ENCODE results near the gene YES1. TPM values are rescaled to one million over a fixed set of nuclear protein-coding genes. Genes with fewer than 3 reads are reported as not detected.

The YES1 gene
- total and polyA plus RNA-seq, 8 donors: 36.9 to 69.9 (median 61.3) TPM

- Histone ChIP-seq H3K36me3 (no peaks in the 10 kb centered on the region), H3K4me1 (peaks cover 0 to 10% of the 10 kb centered on the region in 2 donors), H3K27ac (no peak overlapping the region), H3K9me3 (no peaks in the 10 kb centered on the region), H3K27me3 (no peaks in the 10 kb centered on the region), H3K4me3 (no peak overlapping the region)
- DNase-seq (no peak), ATAC-seq (no peak)
- TF ChIP-seq CTCF (IDR thresholded peaks at IDR 0.05): no peak
- intact Hi-C loops (cut with DNase I): no loop called here
Observed at GRCh38 chr18:849021-849420, 37.0 kb upstream of the YES1 start.

GRCh38 chr18:848062-848861 lies 36.2 kb upstream of the YES1 start:
- Histone ChIP-seq H3K4me1 (peaks cover 0 to 10% of the 10 kb centered on the region in 2 donors), H3K36me3 (no peaks in the 10 kb centered on the region), H3K27ac (no peak overlapping the region), H3K27me3 (no peaks in the 10 kb centered on the region), H3K4me3 (no peak overlapping the region), H3K9me3 (no peaks in the 10 kb centered on the region)
- DNase-seq (no peak), ATAC-seq (no peak)
- intact Hi-C loops (cut with DNase I): no loop called here
- TF ChIP-seq CTCF (IDR thresholded peaks at IDR 0.05): no peak

DNA sequence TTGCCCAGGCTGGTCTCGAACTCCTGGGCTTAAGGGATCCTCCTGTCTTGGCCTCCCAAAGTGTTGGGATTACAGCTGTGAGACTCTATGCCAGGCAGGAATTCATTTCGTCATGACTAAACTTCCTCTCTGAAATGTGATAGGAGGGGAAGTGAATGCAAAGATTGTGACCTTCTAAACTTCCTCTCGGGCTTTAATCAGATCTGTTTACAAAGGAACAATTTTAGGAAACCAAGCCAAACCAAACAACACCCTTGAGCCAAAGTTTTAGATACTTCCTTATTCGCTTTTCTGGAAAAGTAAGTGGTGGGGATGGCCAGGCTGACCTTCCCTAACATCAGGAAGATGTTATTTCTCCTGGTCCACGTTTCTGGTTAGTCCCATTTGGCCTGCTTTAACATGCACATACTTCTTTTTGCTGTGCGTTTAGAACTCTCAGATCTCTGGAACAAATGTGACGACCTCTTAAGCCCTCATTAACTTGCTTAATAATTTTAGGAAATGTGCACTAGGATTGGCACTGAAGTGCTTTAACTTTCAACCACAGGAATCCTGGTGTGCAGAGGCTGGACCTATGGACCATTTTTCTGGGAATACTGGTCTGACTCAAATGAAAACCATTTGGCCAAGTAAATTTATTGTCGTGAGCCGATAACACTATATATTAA lies 33.2 kb upstream of the YES1 start:
- Histone ChIP-seq H3K27ac (peak overlapping the region; percentile 9 to 53), H3K4me3 (no peak overlapping the region), H3K36me3 (no peaks in the 10 kb centered on the region), H3K9me3 (no peaks in the 10 kb centered on the region), H3K4me1 (peaks cover 0 to 10% of the 10 kb centered on the region in 2 donors), H3K27me3 (peaks cover 0 to 12% of the 10 kb centered on the region in 2 donors)
- no peak for TF ChIP-seq CTCF (IDR thresholded peaks at IDR 0.05)
- ATAC-seq (peak; percentile 69), DNase-seq (peak in 1 of 4 donors; percentile 28)
- intact Hi-C loops (cut with DNase I): no loop called here

- Histone ChIP-seq H3K9me3 (no peaks in the 10 kb centered on the region), H3K36me3 (no peaks in the 10 kb centered on the region), H3K4me3 (no peak overlapping the region), H3K27ac (no peak overlapping the region), H3K4me1 (peaks cover 0 to 10% of the 10 kb centered on the region in 2 donors), H3K27me3 (peaks cover 0 to 12% of the 10 kb centered on the region in 2 donors)
- TF ChIP-seq CTCF (IDR thresholded peaks at IDR 0.05): no peak
- DNase-seq (no peak), ATAC-seq (no peak)
- intact Hi-C loops (cut with DNase I): no loop called here
Observed at GRCh38 chr18:841647-842370, 29.8 kb upstream of the YES1 start.

DNA sequence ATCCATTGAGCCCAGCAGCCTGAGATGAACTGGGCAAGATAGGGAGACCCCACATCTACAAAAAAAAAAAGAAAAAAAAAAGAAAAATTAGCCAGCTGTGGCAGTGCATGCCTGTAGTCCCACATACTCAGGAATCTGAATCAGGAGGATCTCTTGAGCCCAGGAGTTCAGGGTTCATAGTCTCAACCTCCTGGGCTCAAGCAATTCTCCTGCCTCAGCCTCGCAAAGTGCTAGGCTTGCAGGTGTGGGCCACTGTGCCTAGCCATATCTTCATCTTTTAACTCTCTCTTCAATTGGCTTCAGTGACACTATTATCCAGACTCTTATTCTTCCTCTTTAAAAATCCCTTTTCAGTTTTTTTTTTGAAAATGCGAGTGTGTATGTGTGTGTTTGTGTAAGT lies 28.5 kb upstream of the YES1 start:
- Histone ChIP-seq H3K27me3 (peaks cover 0 to 12% of the 10 kb centered on the region in 2 donors), H3K4me1 (peaks cover 0 to 7% of the 10 kb centered on the region in 2 donors), H3K4me3 (no peak overlapping the region), H3K36me3 (no peaks in the 10 kb centered on the region), H3K27ac (no peak overlapping the region), H3K9me3 (no peaks in the 10 kb centered on the region)
- DNase-seq: no peak
- intact Hi-C loops (cut with DNase I): no loop called here
- TF ChIP-seq CTCF (IDR thresholded peaks at IDR 0.05): no peak
- no peak for ATAC-seq

Measured in left lung (tissue), 10 donors.